ENCODE data around the gene WWP2.
"Not testable (repeated sequence)": the region's sequence is repeated elsewhere in the genome, so short reads cannot be mapped to it uniquely, and the experiment has no call there.

Gene WWP2

DNA sequence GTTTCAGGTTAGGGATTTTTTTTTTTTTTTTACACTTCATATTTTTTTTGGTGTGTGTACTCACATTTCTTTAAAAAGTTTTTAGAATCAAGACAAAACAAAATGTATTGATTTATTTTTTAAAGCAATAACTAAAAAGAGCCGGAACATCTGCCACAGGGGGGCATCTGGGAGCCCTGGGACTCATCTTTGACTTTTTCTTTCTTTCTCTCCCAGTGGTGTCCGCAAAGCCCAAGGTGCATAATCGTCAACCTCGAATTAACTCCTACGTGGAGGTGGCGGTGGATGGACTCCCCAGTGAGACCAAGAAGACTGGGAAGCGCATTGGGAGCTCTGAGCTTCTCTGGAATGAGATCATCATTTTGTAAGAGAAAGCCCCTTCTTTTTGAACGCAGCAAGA lies 36.3 kb downstream of the WWP2 start:
- DNase-seq = no peak

DNA sequence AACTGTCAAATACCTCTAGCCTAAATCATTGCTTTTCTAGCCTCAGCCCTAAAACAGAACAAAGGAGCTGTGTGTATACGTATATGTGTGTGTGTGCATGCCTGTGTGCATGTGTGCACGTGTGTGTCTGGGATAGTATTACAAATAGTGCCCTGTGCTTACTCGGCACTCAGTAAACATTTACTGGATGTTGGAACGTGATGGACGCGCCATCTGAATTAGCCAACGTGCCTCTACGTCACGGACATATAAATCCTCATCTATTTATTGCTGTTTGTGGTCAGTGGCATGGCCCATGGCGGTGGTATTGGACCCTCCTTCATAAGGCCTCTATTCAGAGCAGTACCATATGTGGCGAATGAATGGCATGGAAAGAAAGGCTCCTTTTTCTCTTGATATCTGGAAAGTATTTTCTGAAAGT lies 37.5 kb downstream of the WWP2 start:
- DNase-seq = no peak

DNA sequence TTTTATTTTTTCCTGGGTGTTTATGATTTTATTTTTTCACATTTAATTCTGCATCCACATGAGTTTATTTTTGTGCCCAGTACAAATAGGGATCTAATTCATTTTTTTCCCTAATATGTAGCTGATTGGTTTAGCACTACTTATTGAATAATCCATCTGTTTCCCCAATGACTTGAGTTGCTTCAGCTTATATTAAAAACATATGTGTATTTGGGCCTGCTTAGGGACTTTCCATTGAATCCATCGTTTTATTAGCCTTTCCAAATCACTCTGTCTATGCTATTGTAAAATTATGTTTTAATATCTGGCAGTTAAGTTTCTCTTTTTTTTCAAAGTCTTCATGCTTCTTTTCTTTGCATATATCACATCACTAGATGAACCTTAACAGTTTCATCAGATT lies 42.2 kb downstream of the WWP2 start:
- DNase-seq = no peak

DNA sequence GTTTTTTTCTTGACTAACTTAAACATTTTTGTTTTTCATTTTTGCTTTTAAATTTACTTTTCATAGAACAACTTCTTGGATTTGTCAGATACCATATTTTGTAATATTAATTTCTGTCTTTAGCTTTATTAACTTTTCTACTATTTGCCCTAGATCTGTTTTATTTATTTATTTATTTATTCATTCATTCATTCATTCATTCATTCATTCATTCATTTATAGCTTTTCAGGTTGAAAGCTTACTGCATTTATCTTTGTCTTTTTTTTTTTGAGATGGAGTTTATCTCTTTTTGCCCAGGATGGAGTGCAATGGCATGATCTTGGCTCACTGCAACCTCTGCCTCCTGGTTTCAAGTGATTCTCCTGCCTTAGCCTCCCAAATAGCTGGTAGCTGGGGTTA lies 44.6 kb downstream of the WWP2 start:
- not testable (repeated sequence) for DNase-seq

DNA sequence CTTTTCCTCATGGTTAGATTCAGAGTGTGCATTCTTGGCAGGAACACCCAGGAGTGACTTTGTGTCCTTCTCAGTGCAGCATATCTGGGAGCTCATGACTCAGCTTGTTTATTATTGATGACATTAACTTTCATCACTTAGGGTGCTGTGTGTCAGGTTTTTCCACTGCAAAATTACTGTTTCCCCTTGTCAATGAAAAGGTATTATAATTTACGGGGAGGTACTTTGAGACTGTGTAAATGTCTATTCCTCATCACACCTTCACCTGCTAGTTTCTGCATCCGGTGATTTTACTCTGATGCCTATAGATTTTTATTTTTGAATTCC lies 50.5 kb downstream of the WWP2 start:
- DNase-seq = no peak

DNA sequence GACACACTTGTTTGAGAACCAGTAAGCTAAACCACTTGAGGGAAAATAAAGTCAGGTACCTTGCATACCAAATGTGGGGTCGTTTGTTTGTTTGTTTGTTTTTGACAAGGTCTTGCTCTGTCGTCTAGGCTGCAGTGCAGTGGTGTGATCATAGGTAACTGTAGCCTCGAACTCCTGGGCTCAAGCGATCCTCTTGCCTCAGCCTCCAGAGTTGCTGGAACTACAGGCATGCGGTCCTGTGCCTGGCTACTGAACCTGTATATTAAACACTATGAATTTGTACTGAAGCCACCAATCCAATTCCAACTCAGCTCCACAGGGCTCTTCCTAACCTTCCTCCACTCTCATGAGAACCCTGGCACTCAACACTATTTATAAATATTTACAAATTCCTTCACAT lies 51.9 kb downstream of the WWP2 start:
- DNase-seq = no peak

DNA sequence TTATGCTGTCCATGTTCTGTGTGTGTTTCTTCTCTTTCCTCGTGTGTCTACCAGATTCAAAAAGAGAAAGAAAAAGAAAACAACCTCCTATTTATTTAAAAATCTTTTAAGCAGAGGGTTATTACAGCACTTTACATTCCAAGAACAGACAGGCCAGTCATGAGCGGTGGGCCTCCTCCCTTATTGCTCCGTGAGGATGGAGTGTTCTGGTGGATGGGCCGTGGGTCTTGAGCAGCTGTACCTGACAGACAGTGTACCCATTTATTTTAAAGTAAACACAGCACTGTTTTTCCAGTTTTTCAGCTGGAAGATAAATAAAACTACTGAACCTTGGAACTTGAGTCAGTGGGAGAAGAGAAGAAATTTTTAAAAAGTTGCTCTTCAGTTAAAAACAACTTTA lies 52.4 kb downstream of the WWP2 start:
- DNase-seq = no peak

DNA sequence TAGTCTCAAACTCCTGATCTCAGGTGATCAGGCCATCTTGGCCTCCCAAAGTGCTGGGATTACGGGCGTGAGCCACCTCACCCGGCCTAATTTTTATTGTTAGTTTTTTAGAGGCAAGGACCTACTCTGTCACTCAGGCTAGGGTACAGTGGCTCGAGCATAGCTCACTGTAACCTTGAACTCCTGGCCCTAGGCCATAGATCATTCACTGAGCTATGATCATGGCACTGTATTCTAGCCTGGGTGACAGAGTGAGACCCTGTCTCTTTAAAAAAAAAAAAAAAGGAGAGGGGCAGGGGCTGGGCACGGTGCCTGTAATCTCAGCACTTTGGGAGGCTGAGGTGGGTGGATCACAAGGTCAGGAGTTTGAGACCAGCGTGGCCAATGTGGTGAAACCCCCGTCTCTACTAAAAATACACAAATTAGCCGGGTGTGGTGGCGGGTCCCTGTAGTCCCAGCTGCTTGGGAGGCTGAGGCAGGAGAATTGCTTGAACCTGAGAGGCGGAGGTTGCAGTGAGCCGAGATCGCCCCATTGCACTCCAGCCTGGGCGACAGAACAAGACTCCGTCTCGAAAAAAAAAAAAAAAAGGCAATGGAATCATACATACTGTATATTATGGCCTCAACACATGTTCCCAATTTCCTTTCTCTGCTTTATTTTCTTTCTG lies 53.2 kb downstream of the WWP2 start:
- not testable (repeated sequence) for DNase-seq

DNA sequence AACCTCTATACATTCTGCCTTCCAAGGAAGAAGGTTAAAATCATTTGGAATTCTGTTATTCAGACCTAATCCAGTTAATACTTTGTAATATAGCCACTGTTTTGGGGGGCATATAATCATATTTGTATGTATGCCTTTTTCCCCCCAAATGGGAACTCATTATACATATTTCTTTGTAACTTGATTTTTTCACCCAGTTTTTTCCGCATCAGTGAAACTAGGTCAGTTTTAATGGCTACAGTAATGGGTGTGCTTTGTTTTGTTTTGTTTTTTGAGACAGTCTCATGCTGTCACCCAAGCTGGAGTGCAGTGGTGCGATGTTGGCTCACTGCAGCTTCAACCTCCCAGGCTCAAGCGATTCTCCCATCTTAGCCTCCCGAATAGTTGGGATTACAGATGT lies 54.9 kb downstream of the WWP2 start:
- no peak for DNase-seq

DNA sequence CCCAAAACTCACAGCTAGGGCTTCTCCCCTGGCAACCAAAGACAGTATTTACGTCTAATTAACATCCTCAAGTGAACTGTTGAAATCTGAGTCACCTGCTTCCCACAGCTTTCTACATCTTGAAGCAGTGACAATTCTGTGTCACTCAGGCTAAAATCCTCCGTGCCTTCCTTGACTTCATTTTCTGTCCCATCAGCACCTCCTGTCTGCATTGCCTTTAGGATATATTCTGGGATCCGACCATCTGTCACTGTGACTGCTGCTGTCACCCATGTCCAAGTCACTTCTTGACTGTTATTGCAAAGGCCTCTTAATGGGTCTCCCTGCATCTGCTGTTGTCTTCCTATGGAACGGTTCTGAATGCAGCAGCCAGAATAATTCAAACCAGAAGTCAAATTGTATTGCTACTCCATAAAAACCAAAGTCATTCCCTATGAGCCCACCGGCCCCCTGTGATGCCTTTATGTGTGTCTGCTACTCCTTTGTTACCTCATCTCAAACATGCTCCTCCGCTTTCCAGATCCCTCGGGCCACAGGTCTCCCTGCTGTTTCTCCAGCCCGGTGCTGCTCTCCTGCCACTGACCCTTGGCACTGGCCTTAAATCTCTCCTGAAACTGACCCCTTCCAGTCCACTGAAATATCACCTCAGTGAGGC lies 56.9 kb downstream of the WWP2 start:
- DNase-seq = no peak

DNA sequence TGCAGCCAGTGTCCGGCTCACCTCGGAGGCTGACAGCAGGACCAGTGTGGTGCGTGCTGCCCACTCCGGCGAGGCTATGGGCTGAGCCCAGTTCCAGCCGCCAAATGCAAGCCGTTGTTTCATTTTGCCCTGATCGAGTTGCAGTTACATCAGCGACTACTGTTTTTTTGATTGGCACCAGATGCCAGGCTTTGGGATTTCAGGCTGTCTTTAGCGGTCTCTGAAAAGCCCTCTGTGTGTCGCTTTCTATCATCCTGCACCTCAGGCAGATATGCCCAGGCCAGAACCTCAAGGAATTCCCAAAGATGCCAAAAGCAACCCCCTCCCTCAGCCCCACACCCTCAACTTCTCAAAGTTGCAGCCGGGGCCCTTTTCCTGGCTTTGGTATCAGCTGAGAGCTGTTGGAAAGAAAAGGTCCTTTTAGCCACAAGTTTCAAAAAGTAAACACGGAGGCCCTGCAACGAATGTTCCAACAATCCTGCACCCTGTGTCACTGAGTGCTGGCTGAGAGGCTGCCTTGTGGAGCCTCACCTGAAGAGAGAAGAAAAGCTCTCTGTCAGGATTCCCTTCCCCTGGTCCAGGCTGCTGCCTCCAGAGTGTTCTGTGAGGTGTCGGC lies 58.9 kb downstream of the WWP2 start:
- no peak for DNase-seq

DNA sequence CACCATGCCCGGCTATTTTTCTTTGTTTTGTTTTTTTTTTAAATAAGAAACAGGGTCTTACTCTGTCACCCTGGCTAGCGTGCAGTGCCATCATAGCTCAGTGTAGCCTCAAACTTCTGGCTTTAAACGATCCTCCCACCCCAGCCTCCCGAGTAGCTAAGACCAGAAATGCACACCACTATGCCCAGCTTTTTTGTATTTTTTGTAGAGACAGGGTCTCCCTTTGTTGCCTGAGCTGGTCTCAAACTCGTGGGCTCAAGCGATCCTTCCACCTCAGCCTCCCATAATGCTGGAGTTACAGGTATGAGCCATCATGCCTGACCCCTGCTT lies 59.7 kb downstream of the WWP2 start:
- no peak for DNase-seq

DNA sequence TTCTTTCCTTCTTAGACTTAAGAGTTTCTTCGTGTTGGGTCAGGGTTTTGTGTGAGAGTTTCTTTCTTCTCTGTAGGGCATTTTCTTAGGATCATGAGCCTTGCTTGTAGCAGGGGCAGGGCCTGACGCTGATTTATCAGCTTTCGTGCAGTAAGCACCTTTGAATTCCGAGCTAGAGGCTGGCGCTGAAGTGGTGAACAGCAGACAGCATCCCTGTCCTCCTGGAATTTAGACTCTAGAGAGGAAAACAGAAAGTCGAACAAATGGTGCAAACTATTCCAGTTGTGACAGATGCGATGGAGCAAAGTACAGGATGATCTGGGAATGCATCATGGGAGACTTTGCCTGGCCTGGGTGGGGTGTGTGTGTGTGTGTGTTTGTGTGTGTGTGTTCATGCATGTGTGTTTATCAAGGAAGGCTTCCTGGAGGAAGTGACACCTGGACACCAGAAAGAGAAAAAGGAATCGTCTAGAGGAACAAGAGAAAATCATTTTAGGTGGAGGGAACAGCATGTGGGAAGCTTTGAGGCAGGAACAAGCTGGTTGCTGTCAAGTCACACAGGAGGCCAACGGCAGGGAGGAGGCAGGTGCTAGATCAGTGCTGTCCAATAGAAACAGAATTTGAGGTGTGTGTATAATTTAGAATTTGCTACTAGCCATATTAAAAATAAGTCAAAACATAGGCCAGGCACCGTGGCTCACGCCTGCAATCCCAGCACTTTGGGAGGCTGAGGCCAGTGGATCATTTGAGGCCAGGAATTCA lies 60.2 kb downstream of the WWP2 start:
- no peak for DNase-seq

DNA sequence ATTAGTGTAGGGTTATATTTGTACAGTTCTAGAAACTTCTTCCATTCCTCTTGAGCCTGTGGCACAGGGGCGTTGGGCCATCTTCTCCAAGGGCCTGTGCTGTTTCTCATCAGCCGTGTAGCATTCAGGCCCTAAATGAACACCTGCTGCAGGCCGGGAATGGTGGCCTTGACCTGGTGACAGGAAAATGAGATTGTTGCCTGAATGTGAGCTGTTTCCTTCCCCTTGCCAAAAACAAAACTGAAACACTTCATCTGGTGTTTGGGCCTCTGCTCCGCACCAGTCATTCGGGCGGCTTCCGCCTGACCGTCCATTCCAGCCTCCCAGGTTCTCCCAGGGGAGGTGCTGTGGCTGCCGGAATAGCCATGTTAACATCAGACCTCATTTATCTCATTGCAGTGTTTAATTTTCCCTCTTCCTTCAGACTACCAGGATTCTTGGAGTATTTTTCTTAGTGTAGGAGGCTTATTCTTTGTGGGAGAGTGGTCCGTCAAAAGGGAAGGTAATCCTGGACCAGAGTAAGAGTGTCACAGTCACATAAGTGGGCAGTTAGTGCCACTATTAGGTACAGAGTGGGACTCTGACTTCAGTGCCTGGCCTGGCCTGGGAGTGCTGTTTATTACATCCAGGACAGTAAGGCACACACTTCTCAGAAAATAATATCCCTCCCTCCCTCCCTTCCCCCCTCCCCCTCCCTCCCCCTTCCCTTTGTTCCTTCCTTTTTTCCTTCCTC lies 61.9 kb downstream of the WWP2 start:
- DNase-seq = peak; percentile 3

DNA sequence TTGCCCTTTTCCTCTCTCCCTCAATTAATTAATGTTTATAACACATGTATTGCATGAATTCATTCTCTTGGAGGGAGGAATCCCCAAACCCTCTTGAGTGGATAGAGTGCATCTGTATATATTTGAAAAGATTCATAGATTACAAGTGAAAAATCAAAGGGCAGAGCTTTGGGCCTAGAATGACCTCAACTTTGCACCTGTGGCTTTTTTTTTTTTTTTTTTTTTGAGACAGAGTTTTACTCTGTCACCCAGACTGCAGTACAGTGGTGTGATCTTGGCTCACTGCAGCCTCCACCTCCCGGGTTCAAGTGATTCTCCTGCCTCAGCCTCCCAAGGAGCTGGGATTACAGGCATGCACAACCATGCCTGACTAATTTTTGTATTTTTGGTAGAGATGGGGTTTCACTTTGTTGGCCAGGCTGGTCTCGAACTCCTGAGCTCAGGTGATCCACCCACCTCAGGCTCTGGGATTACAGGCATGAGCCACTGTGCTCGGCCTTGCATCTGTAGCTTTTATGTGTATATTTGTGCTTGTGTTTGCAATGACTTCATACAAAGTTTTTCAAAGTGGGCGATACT lies 62.5 kb downstream of the WWP2 start:
- DNase-seq = not testable (repeated sequence)

DNA sequence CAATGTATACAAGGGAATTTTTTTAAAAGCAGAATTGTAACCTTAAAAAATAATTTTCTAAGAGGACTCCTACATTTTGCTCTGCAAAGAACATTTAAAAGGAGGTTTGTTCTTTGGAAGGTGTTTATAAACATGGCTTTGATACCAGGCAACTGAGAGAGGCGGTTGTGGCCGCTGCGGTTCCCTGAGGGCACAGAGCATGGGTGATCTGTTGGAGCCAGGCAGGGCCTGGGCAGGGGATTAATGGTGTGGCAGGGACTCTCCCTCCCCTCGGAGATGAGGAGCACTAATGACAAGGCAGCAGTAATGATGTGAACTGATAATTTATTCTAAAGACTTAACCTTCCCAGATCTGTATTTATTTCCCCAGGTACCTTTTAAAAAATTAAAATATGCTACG lies 65.4 kb downstream of the WWP2 start:
- no peak for DNase-seq

DNA sequence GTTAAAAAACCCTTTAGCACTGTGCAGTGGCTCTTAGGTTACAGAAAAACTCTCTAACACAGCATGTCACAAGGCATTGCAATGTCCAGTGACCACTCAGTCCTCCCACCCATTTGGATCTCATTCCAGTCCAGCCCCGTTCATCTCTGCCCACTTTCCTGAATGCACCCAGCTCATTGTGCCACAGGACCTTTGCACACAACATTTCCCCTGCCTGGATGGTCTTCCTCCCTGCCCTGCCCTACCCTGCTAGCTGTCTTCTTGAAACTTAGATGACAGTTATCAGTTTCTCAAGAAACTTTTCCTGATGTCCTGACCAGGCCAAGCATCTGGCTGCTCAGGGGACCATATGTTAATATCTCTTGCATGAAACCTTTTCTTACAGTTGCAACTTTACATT lies 67.2 kb downstream of the WWP2 start:
- DNase-seq = no peak

DNA sequence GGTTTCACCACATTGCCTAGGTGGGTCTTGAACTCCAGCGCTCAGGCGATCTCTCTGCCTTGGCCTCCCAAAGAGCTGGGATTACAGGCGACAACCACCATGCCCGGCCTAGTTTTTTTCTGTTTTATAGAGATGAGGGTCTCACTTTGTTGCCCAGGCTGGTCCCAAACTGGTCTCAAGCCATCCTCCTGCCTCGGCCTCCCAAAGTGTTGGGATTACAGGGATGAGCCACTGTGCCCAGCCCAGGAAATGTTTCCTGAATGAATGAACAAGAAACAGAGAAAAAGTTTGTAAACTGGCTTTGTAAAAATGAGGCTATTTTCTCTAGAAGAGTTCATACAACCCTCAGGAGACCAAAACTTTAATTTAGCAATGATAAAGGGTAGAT lies 68.0 kb downstream of the WWP2 start:
- DNase-seq = no peak

DNA sequence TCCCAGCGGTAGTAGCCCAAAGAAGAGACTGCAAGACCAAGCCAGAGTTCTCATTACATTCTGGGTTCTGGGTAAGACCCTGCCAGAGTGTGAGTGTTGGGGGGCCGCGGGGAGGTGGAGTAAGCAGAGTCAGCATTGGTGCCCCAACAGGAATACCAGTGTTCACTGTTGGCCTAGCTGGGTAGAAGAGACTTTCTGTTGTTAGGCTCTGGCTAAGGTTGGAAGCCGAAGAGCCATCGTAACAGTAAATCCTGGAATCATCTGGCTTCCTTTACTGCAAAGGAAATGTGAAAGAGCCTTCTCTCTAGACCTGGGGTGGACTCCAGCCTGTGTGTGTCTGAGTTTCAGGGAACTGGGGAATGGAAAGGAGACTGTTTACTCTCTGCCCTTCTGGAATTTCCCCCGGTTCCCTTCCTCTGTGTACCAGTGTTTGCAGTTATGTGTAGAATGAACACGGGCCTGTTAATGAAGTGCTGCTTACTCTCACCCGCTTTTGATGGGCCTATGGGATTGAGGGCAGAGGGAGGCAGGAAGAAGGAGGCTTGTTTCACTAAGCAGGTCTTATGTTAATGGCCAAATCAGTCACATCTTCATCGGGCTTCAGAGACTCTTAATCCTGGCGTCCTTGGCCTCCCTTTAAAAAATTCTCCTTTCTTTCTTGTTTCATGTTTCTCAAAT lies 68.5 kb downstream of the WWP2 start:
- DNase-seq = no peak

DNA sequence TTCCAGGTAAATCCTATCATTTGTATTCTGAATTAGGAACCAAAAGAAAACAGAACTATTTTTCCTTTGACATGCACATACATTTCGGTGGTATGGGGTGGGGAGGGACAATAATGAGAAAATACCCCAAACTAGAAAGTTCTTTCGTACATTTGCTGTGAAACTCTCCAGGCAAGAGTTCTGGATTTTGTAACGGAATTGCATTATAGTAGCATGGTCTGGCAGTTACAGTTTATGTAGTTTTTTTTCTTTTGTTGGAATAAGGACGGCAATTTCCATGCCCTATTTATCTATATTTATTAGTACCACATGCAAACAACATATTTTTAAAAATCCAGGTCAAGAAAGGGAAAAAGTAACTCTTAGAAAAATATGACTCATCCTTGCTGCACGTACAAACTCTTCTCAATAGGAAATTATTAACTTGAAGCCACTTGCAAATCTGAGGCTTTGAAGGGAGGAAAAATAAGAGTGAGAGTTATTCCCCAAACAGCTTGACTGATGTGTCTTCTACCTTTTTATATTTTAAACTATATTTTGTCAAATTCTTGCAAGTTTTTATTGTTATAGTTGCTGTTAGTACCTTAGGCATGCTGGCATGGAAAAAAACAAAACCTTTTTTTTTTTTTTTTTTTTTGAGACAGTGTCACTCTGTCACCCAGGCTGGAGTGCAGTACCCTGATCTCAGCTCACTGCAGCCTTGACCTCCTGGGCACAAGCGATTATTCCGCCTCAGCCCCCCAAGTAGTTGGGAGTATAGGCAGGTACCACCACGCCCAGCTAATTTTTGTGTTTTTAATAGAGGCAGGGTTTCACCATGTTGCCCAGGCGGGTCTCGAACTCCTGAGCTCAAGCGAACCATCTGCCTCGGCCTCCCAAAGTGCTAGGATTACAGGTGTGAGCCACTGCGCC lies 69.3 kb downstream of the WWP2 start:
- no peak for DNase-seq

Measured in CD4-positive, alpha-beta T cell treated with Interferon gamma for 1 hour (primary cell).